MM.1S (cell line): ENCODE data around the gene HNRNPA3.

Experiments used
- EZH2 ChIP-seq: fragments of 300-600 bp; sonication (generic); optimal IDR thresholded peaks from 2 replicates; pipeline ENCODE3; 2017; ENCODE audit warnings: low read depth, mild to moderate bottlenecking, antibody characterized with exemption, low read length, mixed read lengths
- EZH2phosphoT487 ChIP-seq: fragments of 300-600 bp; sonication (generic); IDR thresholded peaks from 2 replicates; pipeline ENCODE4 v1.6.1; 2018; ENCODE audit warnings: antibody characterized with exemption, low read length

GRCh38 chr2:177207101-177207500 lies 5.5 kb upstream of the HNRNPA3 start:
- TF ChIP-seq EZH2phosphoT487 (no peak), EZH2 (no peak)
